GM12892 (cell line): ENCODE measurements around the gene ICE2.

ENCODE experiments used
- DNase-seq: peaks from one replicate; pipeline ENCODE4 v3.0.0; 2011; ENCODE audit not compliant: insufficient read length
- FAIRE-seq: peaks from 2 replicates; lab custom pipeline; 2011; peaks lifted over from hg19 to GRCh38; lab: Jason Lieb, UNC
- POLR2A ChIP-seq: IDR thresholded peaks from 2 replicates; pipeline ENCODE4 v1.6.1; 2011; ENCODE audit warnings: low read depth, low read length, control low read depth
- POLR2AphosphoS5 ChIP-seq: IDR thresholded peaks from 2 replicates; pipeline ENCODE4 v1.6.1; 2011; ENCODE audit warnings: low read depth, low read length, control low read depth
- TAF1 ChIP-seq: IDR thresholded peaks from 2 replicates; pipeline ENCODE4 v1.6.1; 2011; ENCODE audit warnings: low read depth, mild to moderate bottlenecking, control low read depth, low read length, borderline replicate concordance

ICE2 gene

GRCh38 chr15:60428935-60429334 is 50.0 kb downstream of the ICE2 start:
- DNase-seq (no peak), FAIRE-seq (no peak)
- TF ChIP-seq POLR2AphosphoS5 (no peak), TAF1 (no peak), POLR2A (no peak)

DNA sequence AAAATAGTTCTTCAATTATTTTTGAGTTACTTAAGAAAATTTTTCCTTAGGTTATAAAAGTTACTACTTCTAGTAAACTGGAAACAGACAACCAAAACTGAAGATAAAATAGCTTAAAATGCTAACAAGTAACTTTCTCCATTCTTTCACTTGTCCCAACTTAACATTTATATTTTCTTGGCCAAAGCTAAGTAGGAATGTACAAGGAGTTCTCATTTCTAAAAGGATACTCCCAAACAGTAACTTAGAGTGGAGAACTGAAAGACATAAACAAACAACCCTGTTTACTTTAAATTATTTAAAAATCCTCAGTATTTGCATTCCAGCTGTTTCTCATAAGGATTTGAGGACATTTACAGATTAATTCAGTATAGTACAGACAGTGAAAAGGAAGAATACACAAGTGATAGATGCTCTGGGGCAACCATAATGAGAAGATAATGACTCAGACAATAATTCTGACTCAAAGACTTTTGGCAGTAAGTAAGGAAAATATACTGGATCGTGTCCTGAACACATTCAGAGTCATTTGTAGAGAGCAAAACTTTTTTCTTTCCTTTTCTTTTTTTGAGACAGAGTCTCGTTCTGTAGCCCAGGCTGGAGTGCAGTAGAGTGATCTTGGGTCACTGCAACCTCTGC is 52.0 kb downstream of the ICE2 start:
- DNase-seq, result no peak
- FAIRE-seq, result no peak
- TF ChIP-seq POLR2AphosphoS5, result no peak
- no peak for TF ChIP-seq TAF1
- no peak for TF ChIP-seq POLR2A

DNA sequence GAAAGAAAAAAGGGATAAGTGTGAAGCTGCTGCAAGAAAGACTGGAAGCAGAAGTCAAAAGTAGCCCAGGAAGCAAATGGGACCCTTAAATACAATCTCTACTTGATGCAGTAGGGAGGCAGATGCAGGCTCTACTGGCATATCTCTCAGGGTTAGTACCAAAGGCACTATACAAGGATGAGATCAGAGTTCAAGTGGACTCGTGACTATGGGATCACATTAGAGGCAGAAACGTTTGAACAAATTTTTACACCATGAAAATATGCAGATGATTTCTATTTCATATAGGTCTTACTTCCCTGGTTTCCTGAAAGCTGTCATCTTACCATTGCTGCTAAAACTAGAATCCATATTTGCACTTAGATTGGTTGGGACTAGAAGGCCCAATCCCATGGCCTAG is 53.5 kb downstream of the ICE2 start:
- no peak for FAIRE-seq
- TF ChIP-seq TAF1, result no peak
- no peak for TF ChIP-seq POLR2A
- no peak for TF ChIP-seq POLR2AphosphoS5
- DNase-seq, result no peak

DNA sequence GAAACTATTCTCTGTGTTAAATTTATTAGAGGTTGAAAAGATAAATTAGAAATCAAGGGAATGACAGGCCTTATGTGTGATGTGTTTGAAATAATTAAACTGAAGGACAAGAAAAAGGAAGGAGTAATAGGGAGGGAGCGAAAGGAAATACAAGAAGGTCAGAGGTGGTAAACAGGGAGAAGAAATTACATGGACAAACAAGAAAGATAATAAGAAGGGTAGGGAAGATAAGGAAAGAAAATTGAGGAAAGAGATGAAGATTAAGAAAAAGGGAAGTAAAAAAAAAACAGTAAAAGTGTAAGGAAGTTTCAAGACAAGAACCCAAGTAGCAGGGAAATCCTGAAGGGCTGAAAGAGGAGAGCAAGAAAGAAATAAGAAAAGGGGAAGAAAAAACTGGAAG is 54.9 kb downstream of the ICE2 start:
- DNase-seq (no peak), FAIRE-seq (no peak)
- TF ChIP-seq TAF1 (no peak), POLR2AphosphoS5 (no peak), POLR2A (no peak)

DNA sequence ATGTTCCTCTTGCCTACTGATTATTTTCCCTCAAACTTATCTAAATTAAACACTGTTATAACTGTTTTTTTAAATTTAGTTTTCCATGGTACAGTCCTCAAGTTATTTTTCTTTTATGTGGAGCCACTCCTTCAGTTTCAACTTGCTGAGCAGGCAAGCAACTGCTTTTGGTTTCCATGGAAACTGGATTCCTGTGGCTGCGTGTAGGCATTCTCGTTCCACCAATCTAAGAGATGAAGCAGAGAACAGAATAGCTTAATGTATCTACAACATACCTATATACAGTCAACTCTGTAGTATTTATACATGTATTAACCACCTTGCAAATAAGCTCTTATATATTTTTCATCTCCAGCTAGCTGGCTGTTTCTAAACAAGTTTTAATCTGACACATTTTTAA is 55.4 kb downstream of the ICE2 start:
- no peak for DNase-seq
- FAIRE-seq, result no peak
- TF ChIP-seq TAF1 (no peak), POLR2A (no peak), POLR2AphosphoS5 (no peak)

DNA sequence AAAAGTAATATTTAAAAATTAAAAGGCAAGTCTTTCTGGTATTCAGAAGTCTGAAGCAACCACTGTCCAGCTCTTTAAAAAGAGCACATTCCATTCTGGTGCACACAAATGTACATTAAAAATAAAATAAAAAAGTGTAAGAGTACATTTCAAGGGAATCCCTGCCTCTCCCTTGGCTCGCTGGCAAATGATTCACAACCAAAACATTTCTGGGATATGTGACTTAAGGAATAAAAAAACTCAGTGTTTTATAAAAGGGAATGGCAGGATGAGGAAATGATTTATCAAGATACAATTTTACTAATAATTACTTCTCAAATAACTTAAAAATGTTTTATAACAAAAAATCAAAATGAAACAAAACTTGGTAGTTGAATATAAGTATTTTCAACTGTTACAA is 57.4 kb downstream of the ICE2 start:
- no peak for FAIRE-seq
- DNase-seq, result no peak
- TF ChIP-seq POLR2AphosphoS5 (no peak), TAF1 (no peak), POLR2A (no peak)

- no peak for DNase-seq
- no peak for FAIRE-seq
- no peak for TF ChIP-seq POLR2AphosphoS5
- TF ChIP-seq POLR2A, result no peak
- no peak for TF ChIP-seq TAF1
These were observed 58.7 kb downstream of the ICE2 start for GRCh38 chr15:60420203-60420716.

GRCh38 chr15:60419753-60420152 is 59.2 kb downstream of the ICE2 start:
- no peak for FAIRE-seq
- TF ChIP-seq POLR2A (no peak), TAF1 (no peak), POLR2AphosphoS5 (no peak)
- no peak for DNase-seq

- no peak for TF ChIP-seq POLR2AphosphoS5
- no peak for TF ChIP-seq TAF1
- no peak for TF ChIP-seq POLR2A
- DNase-seq (no peak), FAIRE-seq (no peak)
These were observed 60.8 kb downstream of the ICE2 start for GRCh38 chr15:60418096-60418495.

GRCh38 chr15:60417112-60417511 is 61.8 kb downstream of the ICE2 start:
- FAIRE-seq (no peak), DNase-seq (no peak)
- TF ChIP-seq TAF1, result no peak

DNA sequence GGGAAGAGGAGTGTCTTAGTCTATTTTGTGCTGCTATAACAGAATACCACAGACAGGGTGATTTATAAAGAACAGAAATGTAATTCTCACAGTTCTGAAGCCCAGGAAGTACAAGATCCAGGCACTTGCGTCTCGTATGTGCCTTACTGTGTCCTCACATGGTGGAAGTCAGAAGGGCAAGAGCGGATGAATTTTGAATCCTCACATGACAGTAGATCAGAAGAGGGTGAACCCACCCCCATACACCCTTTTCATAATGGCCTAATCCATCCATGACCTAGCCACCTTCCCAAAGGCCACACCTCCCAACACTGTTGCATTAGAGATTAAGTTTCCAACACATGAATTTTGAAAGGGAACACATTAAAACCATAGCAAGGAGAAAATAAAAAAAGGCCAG is 62.5 kb downstream of the ICE2 start:
- FAIRE-seq (no peak), DNase-seq (no peak)
- TF ChIP-seq TAF1 (no peak), POLR2AphosphoS5 (no peak), POLR2A (no peak)

- FAIRE-seq (no peak), DNase-seq (no peak)
- no peak for TF ChIP-seq POLR2AphosphoS5
- no peak for TF ChIP-seq POLR2A
- no peak for TF ChIP-seq TAF1
These were observed 64.8 kb downstream of the ICE2 start for GRCh38 chr15:60414016-60414682.
